Measurements from ENCODE around the gene S100PBP. TPM values are rescaled to one million over a fixed set of nuclear protein-coding genes. Genes with fewer than 3 reads are reported as not detected.

Gene S100PBP
- total and polyA plus RNA-seq, 3 donors from 2014 or later: 99.7 to 133 (median 120) TPM

DNA sequence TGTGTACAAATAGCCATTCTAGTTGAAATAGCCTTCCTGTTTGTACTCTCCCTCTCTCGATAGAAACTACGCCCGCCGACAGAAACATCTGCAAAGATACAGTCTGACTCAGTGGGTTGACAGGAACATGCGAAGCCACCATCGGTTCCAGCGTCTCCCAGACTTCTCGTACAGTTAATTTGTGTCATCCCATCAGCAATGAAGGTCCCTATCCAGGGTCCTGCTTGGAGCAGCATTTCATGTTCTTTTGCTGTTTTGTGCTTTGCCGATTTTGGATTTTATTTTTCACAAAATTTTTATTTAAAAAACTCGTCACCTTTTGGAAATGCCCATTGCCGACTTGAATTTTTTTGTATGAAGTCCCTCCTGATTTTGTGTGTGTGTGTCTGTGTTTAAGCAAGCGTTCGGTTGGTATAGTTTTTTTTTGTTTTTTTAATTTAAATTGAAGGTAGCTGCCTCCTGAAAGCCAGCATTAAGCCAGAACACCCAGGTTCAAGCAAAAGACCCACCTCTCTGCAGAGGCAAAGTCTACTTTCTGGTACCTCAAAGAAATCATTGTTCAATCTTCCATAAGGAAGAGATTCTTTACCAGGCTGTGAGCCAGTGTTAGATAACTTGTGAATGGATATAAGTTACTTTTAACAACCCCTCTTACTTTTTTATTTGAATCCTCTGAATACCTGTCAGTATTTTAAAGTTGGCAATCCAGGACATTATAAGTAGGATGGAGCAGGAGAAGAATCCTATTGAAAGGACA is 38.6 kb downstream of the S100PBP start:
- Histone ChIP-seq H3K4me1 (no peaks in the 10 kb centered on the region), H3K9me3 (no peaks in the 10 kb centered on the region), H3K27ac (no peak overlapping the region), H3K36me3 (ENCODE audit: low read depth, missing control alignments) (no peaks in the 10 kb centered on the region), H3K27me3 (no peaks in the 10 kb centered on the region), H3K4me3 (no peak overlapping the region)
- no peak for TF ChIP-seq CTCF (IDR thresholded peaks at IDR 0.05)
- TF ChIP-seq POLR2A (IDR thresholded peaks at IDR 0.05): no peak
- intact Hi-C loops (cut with DNase I; ENCODE audit: low total_unique reads): no loop called here
- DNase-seq: no peak
- 90 to 94% methylated on average over 13 of the region's 13 CpGs for WGBS, 2 donors

- TF ChIP-seq POLR2A (IDR thresholded peaks at IDR 0.05) (no peak), CTCF (IDR thresholded peaks at IDR 0.05) (no peak)
- no peaks in the 10 kb centered on the region for H3K36me3 ChIP-seq (ENCODE audit: low read depth, missing control alignments)
- intact Hi-C loops (cut with DNase I; ENCODE audit: low total_unique reads): no loop called here
These were observed 40.7 kb downstream of the S100PBP start for GRCh38 chr1:32858136-32858535.

DNA sequence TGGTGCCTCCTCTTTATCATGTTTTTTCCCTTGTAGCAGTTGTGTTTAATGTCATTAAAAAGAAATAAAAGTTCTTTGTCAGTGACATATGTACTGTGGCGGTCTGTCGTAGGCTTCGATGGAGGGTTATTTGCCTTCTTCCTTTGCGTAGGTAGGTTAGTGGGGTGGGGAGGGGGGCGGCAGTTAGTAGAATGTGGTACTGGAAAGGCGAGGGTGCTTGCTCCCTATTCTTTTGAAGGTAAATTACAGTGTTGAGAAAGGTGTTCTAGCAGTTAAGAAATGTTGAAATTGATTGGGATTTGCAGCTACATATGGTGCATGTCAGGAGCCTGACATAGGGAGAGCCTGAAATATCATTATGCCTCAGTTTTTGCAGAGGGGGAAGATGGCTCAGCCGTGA is 41.3 kb downstream of the S100PBP start:
- DNase-seq: no peak
- WGBS, 2 donors: 87 to 97% methylated on average over 7 of the region's 7 CpGs
- TF ChIP-seq POLR2A (IDR thresholded peaks at IDR 0.05): no peak
- no peak for TF ChIP-seq CTCF (IDR thresholded peaks at IDR 0.05)
- Histone ChIP-seq H3K4me3 (no peak overlapping the region), H3K9me3 (no peaks in the 10 kb centered on the region), H3K27me3 (no peaks in the 10 kb centered on the region), H3K27ac (no peak overlapping the region), H3K4me1 (no peaks in the 10 kb centered on the region), H3K36me3 (ENCODE audit: low read depth, missing control alignments) (no peaks in the 10 kb centered on the region)
- intact Hi-C loops (cut with DNase I; ENCODE audit: low total_unique reads): no loop called here

More at GRCh38 chr1:32858136-32858535, 40.7 kb downstream of the S100PBP start:
- Histone ChIP-seq H3K4me1 (no peaks in the 10 kb centered on the region), H3K9me3 (no peaks in the 10 kb centered on the region), H3K4me3 (no peak overlapping the region), H3K27me3 (no peaks in the 10 kb centered on the region), H3K27ac (no peak overlapping the region)
- DNase-seq: no peak
- WGBS, 2 donors: 91 to 93% methylated on average over 2 of the region's 2 CpGs

GRCh38 chr1:32859915-32860314 is 42.5 kb downstream of the S100PBP start:
- DNase-seq: no peak
- H3K36me3 ChIP-seq (ENCODE audit: low read depth, missing control alignments): no peaks in the 10 kb centered on the region
- intact Hi-C loops (cut with DNase I; ENCODE audit: low total_unique reads): no loop called here
- 86 to 96% methylated on average over 2 of the region's 2 CpGs for WGBS, 2 donors
- TF ChIP-seq POLR2A (IDR thresholded peaks at IDR 0.05): no peak
- no peak for TF ChIP-seq CTCF (IDR thresholded peaks at IDR 0.05)
- H3K4me3 ChIP-seq: no peak overlapping the region
- no peaks in the 10 kb centered on the region for H3K27me3 ChIP-seq
- H3K4me1 ChIP-seq: peaks cover 2% of the 10 kb centered on the region
- H3K27ac ChIP-seq: no peak overlapping the region
- H3K9me3 ChIP-seq: no peaks in the 10 kb centered on the region

- Histone ChIP-seq H3K27me3 (no peaks in the 10 kb centered on the region), H3K4me1 (peaks cover 8% of the 10 kb centered on the region), H3K36me3 (ENCODE audit: low read depth, missing control alignments) (no peaks in the 10 kb centered on the region), H3K27ac (no peak overlapping the region), H3K4me3 (no peak overlapping the region), H3K9me3 (no peaks in the 10 kb centered on the region)
- TF ChIP-seq POLR2A (IDR thresholded peaks at IDR 0.05): no peak
- no peak for TF ChIP-seq CTCF (IDR thresholded peaks at IDR 0.05)
- DNase-seq: no peak
- intact Hi-C loops (cut with DNase I; ENCODE audit: low total_unique reads): no loop called here
These were observed 43.1 kb downstream of the S100PBP start for GRCh38 chr1:32860566-32860965.

Measured in testis (tissue), 3 donors.